HCT116 (cell line): ENCODE results near the gene CDK9.

Experiments
- EZH2 ChIP-seq: fragments of 200-600 bp; sonication (generic); IDR thresholded peaks from 2 replicates; pipeline ENCODE4 v1.6.1; 2017; ENCODE audit warnings: antibody characterized with exemption, mixed run types
- RAD21 ChIP-seq: IDR thresholded peaks from 2 replicates; pipeline ENCODE4 v1.6.1; 2012; ENCODE audit warnings: low read depth, mild to moderate bottlenecking

DNA sequence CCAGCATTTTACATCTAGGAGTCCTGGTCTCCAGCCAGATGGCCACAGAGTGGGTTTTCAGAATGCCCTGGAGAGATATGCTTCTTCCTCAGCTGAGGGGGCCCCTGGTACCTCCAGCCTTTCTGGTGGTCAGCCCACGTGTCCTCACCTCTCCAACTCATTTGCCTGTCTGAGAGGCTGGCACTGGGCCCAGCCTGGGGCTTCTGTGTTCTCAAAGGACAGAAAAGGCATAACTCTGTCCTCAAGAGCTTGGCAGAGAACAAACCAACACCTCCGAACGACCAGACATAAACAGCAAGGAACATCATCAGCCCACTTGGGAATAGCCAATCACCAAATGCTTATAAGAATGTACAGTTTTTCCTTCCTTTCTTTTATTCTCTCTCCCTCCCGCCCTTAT is 51.5 kb downstream of the CDK9 start:
- TF ChIP-seq EZH2 = no peak
- TF ChIP-seq RAD21 = no peak
